HG03442 (cell line): ENCODE data around the gene PDX1.

Source experiments
- ATAC-seq: cut with Tn5 transposase; IDR thresholded peaks from one replicate; pipeline ENCODE4 v1.9.1; 2021; ENCODE audit warnings: mild to moderate bottlenecking, moderate library complexity; ENCODE audit not compliant: unreplicated experiment

The PDX1 gene

DNA sequence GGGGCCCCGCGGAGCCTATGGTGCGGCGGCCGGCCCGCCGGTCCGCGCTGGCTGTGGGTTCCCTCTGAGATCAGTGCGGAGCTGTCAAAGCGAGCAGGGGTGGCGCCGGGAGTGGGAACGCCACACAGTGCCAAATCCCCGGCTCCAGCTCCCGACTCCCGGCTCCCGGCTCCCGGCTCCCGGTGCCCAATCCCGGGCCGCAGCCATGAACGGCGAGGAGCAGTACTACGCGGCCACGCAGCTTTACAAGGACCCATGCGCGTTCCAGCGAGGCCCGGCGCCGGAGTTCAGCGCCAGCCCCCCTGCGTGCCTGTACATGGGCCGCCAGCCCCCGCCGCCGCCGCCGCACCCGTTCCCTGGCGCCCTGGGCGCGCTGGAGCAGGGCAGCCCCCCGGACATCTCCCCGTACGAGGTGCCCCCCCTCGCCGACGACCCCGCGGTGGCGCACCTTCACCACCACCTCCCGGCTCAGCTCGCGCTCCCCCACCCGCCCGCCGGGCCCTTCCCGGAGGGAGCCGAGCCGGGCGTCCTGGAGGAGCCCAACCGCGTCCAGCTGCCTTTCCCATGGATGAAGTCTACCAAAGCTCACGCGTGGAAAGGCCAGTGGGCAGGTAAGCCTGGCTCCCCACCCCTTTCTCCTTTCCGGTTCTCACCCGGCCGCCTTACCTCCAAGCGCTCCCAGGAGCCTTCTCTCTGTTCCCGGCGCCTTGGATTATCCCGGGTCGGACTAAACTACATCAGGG, at the start of gene PDX1:
Gene PDX1 (plus strand): TSS at position 67 of the 743 bp plus-strand sequence. CDS start 139 bp downstream, at position 206.
- no peak for ATAC-seq

DNA sequence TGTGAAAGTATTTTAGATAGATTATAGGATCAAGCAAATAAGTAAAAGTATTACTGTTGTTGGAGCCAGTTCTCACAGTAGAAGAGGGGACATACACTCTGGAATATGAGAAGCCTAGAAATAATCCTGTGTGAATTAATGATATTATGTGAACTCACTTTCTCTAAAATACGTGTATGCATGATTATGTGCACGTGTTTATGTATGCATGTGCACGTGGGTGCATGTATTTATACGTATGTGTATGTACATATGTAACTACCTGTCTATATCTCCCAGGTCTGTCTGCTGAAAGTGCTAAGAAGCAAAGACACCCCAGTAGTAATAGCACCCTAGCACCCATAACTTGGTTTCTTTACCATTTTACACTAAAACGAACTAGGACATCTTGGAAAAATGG, 41.5 kb upstream of the PDX1 start:
- ATAC-seq, result no peak

DNA sequence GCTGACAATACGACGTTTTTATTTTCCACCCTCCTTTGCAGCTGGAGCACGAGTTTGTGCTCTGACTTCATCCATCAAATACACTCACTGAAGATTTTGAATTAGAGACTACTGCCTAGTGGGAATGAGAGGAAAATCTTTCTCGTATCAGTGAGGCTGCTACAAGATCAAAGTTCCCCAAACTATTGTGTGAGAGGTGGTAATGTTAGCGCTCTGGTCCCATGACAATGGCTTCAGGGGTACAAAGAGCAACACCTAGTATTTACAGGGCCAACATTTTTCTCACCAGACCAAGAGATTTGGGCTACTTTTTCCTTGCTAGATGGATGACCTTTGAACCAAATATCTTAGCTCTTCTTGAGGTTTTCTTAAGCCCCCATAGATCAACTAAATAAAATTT, 30.3 kb upstream of the PDX1 start:
- ATAC-seq, result no peak

DNA sequence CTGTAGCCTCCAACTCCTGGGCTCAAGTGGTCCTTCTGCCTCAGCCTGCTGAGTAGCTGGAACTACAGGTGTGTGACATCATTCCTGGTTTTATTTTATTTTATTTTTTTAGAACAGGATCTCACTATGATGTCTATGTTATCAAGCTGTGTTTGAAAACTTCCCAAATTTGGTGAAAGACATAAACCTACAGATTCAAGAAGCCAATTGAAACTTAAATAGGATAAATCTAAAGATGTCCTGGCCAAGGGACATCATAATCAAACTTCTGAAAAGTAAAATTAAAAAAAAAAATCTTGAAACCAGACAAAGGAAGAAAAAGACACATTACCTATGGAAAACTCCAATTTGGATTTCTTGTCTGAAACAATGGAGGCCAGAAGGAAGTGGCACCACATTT, 23.1 kb upstream of the PDX1 start:
- no peak for ATAC-seq

DNA sequence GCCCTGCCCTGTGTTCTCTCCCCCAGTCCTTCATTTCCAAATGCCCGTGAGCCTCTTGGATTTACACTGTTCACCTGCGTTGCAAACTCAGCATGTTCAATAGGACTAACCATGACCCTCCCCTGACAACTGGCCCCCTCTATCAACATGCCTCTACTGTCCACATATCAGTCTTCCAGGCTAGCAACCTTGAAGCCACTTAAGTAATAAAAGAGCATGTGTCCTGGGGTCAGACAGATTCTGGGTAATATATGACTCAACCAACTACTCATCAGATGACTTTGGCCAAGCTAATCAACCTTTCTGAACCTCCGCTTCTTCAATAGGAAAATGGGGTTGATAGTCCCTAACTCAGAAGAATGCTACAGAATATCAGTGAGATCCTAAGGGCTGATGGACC, 15.1 kb upstream of the PDX1 start:
- no peak for ATAC-seq

DNA sequence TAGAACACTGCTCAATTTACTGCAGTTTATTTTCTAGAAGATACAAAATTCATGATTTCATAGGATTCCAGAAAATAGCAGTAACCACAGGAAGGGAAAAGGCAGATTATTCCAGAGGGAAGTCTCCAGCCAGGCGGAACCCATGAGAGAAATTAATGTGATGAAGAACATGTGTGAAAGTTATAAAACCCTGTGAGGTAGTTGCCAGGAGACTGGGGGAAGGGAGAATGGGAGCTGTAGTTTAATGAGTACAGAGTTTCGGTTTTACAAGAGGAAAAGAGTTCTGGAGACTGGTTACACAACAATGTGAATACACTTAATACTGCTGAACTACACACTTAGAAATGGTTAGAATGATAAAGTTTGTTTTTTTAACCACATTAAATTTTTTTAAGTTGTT, 14.2 kb upstream of the PDX1 start:
- no peak for ATAC-seq

DNA sequence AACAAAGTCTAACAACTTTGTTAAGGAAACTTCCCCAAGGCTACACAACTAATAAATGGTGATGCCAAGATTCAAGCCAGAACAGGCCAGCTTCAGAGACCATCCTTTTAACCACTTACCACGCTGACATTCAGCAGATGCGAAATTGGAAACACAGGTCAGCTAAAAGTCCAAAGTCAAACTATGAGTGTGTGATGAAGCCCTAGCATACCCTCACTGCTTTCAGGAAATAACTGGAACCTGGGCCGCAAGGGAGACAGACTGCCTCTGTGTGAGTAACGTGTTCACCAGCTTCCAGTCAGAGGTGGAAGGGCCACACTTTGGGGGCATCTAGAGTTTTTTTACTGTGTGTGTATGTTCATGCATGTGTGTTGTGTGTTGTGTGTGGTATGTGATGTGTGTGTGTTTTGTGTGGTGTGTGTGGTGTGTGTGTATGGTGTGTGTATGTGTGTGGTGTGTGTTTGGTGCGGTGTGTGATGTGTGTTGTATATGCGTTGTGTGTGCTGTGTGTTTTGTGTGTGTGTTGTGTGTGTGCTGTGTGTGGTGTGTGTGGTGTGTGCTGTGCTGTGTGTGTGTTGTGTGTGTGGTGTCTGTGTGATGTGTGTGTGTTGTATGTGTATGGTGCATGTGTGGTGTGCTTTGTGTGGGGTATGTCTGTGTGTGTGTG, 12.5 kb upstream of the PDX1 start:
- ATAC-seq, result no peak

DNA sequence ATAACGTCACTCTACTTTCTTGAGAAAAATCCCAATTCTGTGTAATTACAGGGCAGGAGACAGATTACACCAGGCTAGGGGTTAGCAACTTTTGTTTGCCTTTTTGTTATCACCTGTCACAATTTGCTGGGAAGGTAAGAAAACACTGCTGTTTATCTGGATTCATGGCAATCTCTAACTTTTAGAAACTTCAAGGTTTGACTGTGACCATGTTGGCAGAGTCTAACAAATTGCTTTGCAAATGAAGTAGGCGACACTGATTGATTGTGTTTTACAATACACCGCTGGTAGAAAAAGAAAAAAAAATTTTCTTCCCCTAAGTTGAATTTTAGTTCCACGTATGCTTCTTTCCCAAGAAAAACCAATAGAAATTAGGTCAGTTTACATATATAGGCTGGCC, 10.4 kb upstream of the PDX1 start:
- ATAC-seq, result no peak

DNA sequence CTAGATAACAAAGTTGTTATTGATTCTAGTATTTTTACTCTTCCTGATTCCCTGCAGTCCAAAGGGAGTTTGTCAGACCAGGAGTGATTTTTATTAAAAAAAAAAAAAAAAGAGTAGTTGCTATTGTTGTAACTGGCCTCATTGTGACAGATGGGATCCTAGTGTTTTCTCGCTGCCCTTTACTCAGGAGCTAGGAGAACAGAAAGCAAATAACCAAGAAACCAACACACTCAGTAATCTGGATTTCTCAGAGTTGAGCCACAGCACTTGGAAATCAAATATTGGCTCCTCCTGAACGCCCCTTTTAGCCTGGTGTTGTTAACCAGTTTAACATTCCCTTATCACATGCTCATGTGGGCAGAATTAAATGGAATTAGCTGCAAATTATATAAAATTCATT, 8.3 kb upstream of the PDX1 start:
- no peak for ATAC-seq

DNA sequence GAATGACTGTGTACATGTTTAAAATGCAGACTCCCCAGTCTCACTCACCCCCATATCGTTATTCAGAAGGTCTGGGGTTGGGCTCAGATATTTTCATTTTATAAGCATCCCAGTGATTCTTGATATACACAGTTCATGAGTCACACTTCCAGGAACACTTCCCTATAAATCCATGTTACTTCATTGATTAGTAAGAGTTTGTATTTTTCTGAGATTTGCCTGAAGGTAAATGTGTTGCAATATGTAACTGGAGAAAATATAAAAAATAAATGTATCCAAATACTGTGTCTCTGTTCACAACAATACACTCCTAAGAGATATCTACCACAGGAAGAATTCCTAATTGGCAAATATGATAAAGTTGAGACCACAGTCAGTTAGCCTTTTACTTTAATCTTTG, 6.6 kb upstream of the PDX1 start:
- no peak for ATAC-seq

DNA sequence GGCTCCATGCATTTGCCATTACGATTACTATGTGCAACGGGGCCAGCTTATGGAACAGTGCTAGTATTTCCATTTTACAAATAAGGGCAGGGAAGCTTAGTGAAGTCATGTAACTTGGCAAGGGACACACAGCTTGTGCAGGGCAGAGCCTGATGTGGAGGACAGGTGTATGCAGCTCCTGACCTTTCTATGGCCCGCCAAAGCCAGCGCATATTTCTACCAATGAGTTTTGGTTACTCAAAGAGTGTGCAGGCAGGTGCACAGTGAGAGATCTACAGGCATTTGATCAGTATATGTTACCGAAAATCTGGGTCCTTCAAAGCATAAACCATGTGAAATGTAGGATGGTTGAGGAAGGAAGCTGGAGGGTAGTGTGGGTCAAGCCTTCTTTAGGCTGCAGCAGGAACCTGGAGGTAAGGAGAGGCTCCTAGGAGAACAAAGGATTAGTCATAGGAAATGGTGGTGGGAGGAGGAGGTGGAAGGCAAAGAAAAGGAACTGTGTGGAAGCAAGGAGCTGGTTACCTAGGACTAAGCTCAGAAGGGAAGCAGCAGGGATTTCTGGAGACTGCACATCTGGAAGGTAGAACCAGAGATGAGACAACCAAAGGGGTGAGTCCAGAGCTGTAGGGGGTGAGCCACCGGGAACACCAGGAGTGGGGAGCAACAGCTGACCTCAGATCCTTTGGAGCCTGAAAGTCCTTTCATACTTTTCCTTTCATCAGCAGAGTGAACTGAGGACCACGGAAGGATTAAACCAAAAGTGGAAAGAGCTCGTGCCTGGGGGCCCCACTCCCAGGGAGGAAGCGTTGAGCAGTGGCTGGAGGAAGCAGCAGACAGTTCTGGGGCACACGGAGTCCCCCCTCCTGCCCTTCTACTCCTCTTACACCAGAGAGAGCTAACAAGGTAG, 4.2 kb upstream of the PDX1 start:
- no peak for ATAC-seq

DNA sequence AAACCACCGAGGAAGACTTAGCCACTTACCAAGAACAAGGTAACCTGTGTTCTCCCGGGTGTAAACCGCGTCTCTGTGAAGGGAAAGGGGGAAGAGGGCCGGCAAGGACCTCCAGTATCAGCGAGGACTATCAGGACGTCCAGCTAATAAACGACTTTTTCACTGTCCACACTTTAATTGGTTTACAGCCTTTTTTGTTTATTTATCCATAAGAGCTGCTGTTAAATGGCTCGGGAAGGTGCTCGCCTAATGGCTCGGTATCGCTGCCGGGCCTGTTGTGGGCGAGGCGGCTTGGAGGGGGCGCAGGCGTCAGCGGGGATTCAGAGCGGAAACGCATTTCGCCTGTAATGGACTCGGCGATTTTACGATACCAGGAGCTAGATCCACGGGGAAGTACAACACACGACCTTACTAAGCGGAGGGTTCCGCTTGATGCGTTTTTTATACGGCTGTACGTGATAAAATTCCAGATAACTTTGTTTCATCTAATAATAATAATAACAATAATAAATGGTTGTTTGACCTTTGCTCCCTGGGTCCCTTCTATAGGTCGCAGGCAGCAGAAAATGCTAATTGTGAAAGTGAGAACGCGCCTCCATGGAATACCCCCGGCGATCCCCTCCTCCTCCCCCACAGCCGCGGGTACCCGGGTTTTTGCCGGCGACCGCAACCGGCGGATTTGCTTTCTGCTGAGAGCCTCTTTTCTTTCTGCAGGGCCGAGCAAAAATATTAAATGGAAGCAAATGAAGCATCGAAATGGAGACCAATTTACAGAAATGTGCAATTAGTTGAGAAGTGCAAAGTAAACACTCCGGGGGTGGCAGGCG, 2.5 kb upstream of the PDX1 start:
- ATAC-seq, result no peak

DNA sequence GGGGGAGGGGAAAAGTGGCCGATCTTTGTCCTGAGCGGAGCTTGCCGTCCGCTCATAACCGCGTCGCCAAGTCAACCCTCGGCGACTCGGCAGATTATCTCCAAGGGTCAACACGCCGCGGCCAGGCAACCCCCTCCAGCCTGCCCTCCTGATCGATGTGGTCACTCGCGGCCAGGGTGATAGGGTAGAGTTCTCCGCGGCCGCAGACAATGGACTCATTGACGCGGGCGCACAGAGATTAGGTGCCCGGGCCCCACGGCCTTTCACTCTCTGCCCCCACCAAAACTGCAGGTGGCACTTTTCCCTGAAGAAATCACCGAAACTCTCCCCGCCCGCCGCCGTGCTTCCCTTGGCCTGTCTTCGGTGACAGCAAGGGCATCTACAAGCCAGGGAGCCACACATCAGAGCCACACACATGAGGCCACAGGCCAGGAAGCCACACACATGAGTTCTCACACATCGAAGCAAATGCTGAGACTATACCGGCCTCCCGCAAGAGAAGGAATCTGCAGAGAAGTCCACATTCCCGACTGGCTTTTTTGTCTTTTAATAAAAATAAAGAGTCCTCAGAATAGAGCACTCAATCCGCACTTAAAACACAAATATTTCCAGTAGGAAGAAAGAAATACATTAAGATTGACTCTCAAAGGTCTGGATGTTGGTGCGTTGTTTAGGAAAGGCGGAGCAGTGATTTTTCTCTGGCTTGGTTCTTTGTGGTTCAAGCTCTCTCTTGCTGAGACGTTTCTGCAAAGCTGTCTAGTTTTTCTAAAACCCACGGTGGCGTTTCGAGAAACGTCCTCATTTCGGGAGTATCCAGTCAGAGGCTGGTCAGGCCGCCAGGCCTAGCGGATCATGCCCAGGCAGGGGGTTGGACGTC, 1.5 kb upstream of the PDX1 start:
- ATAC-seq, result no peak

DNA sequence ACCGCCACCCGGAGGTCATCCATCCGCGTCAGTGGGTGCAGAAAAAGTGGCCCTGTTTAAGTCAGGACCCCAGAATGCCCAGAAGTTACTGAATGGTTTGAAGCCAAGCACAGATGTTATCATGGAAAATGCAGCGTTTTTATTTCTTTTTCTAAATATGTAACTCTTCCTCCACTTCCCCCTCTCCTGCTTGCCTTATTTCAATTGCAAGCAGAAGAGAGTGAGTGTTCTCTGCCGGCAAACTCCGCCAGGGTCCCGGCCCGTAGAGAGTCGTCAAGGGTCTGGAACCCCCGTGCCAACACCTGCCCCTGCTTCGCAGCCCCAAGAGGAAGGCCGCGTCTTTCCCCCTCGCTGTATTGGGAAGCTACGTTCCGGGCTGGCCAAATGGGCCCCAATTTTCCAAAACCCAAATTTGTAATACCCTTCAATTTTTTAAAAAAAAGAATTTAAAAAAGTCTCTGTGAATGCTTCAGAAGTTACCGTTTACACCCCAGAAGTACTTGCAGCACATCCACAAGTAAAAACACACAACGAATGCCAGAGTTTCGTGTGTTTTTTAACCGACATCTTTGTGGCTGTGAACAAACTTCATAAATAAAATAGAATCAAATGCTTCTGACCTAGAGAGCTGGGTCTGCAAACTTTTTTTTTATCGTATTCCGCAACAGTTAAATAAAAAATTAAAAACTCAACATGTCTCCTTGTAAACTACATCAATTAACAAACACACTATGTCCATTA, 712 bp upstream of the PDX1 start:
- ATAC-seq, result no peak

DNA sequence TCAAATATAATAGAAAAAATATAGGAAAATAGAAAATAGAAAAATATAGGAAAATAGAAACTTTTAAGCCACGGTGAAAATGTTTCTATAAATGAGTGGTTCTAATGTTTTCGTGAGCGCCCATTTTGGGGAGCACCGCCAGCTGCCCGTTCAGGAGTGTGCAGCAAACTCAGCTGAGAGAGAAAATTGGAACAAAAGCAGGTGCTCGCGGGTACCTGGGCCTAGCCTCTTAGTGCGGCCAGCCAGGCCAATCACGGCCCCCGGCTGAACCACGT, 204 bp upstream of the PDX1 start:
- no peak for ATAC-seq

DNA sequence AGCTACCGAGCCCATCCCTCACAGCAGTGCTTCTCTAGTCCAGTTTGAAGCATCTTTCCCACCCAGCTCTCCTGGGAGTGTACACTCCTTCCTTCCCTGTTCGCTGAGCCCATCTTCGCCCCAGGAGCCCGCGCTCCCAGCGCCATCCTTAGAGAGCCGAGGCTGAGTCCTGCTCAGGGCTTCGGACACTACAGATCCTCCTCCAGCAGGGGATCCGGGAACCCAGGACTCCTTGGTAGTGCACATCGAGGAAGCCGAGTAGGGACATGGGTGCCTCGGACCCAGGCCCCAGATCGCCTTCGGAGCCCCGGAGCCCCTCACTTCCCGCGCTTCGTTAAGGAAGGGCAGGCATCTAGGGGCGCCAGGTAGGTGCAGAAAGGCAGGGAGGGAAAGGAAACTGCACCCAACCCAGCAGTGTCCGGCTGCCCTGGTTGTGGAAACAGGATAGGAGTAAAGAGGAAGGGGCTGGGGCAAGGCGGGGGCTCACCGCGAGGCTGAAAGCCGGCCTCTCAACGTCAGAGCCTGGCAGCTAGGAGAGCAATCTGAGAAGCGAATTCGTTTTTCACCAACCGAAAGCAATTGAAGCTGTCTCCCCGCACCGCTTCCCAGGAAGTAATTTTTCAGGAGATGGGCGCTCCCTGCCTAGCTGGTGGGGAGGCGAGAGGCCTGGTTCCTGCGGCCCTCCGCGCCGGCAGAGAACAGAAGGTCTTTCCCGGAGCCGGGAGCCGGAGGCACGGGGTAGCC, 1.0 kb downstream of the PDX1 start:
- no peak for ATAC-seq

DNA sequence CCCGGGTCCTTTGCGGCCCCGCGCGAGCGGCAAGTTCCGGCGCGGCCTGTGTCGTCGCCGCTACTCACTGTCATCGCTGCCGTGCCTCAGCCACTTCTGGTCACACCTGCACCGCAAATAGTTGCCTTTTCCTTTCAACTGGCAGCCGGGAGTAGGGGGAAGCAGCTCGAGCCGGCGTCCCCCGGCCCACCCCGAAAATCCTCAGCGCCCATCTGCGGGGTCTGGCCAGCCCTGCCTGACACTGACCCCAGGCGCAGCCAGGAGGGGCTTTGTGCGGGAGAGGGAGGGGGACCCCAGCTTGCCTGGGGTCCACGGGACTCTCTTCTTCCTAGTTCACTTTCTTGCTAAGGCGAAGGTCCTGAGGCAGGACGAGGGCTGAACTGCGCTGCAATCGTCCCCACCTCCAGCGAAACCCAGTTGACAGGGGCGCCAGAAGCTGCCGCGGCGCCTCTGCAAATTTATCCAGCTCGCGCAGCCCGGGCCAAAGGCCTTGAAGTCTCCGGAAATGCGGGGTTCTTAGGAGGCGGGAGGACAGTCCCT, 1.7 kb downstream of the PDX1 start:
- no peak for ATAC-seq
